Stimulated activated CD8-positive, alpha-beta memory T cell treated with anti-CD3 and anti-CD28 coated beads, Interleukin-7, amount 100 ng/mL, for 1 hour (primary cell): Measurements from ENCODE around the gene LPO.
A peak's percentile ranks its signal among the peaks of the same experiment; 100 is the strongest.

Source experiments
- DNase-seq, 2 donors: peaks; one replicate each; pipeline ENCODE4 v3.0.0-alpha.2; 2020; ENCODE audit warnings: low read depth in 2 of 2

The LPO gene

GRCh38 chr17:58238147-58238634, at the start of gene LPO:
TSS of gene LPO (plus strand) at chr17:58238584. CDS start at chr17:58242980, 4,396 bp downstream.
- DNase-seq = no peak

GRCh38 chr17:58189436-58190146, 48.8 kb upstream of the LPO start:
- no peak for DNase-seq

- no peak for DNase-seq
Observed at GRCh38 chr17:58191241-58191896, 47.0 kb upstream of the LPO start.

GRCh38 chr17:58192612-58193011, 45.8 kb upstream of the LPO start, which contains the start of gene EPX:
TSS of gene EPX (plus strand) at chr17:58192726. CDS start at chr17:58192847, 121 bp downstream.
- no peak for DNase-seq

- no peak for DNase-seq
Observed at GRCh38 chr17:58193641-58194255, 44.6 kb upstream of the LPO start.

- no peak for DNase-seq
Observed at GRCh38 chr17:58195518-58196123, 42.8 kb upstream of the LPO start.

GRCh38 chr17:58196610-58197009, 41.8 kb upstream of the LPO start:
- no peak for DNase-seq

- DNase-seq = peak in 1 of 2 donors; percentile 20
Observed at GRCh38 chr17:58200024-58200633, 38.3 kb upstream of the LPO start.

- DNase-seq = no peak
Observed at GRCh38 chr17:58202859-58203258, 35.5 kb upstream of the LPO start.

GRCh38 chr17:58204796-58205195, 33.6 kb upstream of the LPO start:
- DNase-seq = no peak

GRCh38 chr17:58205936-58206335, 32.4 kb upstream of the LPO start:
- no peak for DNase-seq

GRCh38 chr17:58207451-58207850, 30.9 kb upstream of the LPO start:
- no peak for DNase-seq

GRCh38 chr17:58208344-58208743, 30.0 kb upstream of the LPO start:
- DNase-seq = no peak

GRCh38 chr17:58210922-58211321, 27.5 kb upstream of the LPO start:
- DNase-seq = no peak

- no peak for DNase-seq
Observed at GRCh38 chr17:58215685-58216084, 22.7 kb upstream of the LPO start.

- DNase-seq = no peak
Observed at GRCh38 chr17:58217766-58218165, 20.6 kb upstream of the LPO start.

- peak; percentile 90 to 91 for DNase-seq
Observed at GRCh38 chr17:58219007-58219788, 19.2 kb upstream of the LPO start, which contains the start of gene MKS1. TSS of gene MKS1 (minus strand) at chr17:58219255. CDS start at chr17:58219230, 25 bp downstream.

- no peak for DNase-seq
Observed at GRCh38 chr17:58219789-58220183, 18.6 kb upstream of the LPO start.

- DNase-seq = no peak
Observed at GRCh38 chr17:58224315-58224714, 14.1 kb upstream of the LPO start.

- DNase-seq = no peak
Observed at GRCh38 chr17:58227733-58228132, 10.7 kb upstream of the LPO start.

GRCh38 chr17:58228679-58229078, 9.7 kb upstream of the LPO start:
- no peak for DNase-seq
